Panc1 (cell line): ENCODE data around the gene TRIM25. TPM values are rescaled to one million over a fixed set of nuclear protein-coding genes. Genes with fewer than 3 reads are reported as not detected.

ENCODE experiments used
- ATAC-seq: fragments of 200-7000 bp; cut with Tn5 transposase; 2 replicates; pipeline ENCODE4 v1.9.1; 2020; ENCODE audit warnings: mild to moderate bottlenecking, moderate library complexity
- BruUV-seq: library from RNA; stranded (reverse); fragments of 400-500 nt; replicated peaks from 2 replicates; lab custom pipeline; 2021; lab: Mats Ljungman, UMichigan
- CTCF ChIA-PET: fragments of 300-600 bp; sonication (Branson Sonifier 250); formaldehyde crosslinking; loops from one replicate; lab custom pipeline; 2022; ENCODE audit warnings: antibody characterized with exemption; lab: Charles Lee
- POLR2A ChIA-PET: fragments of 300-600 bp; sonication (Branson Sonifier 250); formaldehyde crosslinking; loops from one replicate; lab custom pipeline; 2022; ENCODE audit warnings: antibody characterized with exemption; lab: Charles Lee
- DNase-seq: peaks from one replicate; pipeline ENCODE4 v3.0.0-alpha.2; 2010; ENCODE audit warnings: low read depth, low spot score
- H3K27ac ChIP-seq: 2 replicates; pipeline ENCODE4 v1.5.1; 2011; ENCODE audit warnings: mild to moderate bottlenecking, low read length, inconsistent platforms
- H3K27me3 ChIP-seq: fragments of 200-500 bp; sonication (Bioruptor generic); 2 replicates; pipeline ENCODE4 v1.6.0; 2014; ENCODE audit warnings: low read length, inconsistent platforms; ENCODE audit not compliant: control insufficient read depth, insufficient read depth
- H3K36me3 ChIP-seq: fragments of 200-500 bp; sonication (Bioruptor generic); 2 replicates; pipeline ENCODE4 v1.5.1; 2014; ENCODE audit warnings: inconsistent platforms, mild to moderate bottlenecking, low read length, moderate library complexity; ENCODE audit not compliant: control insufficient read depth, insufficient read depth
- H3K4me1 ChIP-seq: 2 replicates; pipeline ENCODE4 v1.5.1; 2011; ENCODE audit warnings: inconsistent platforms, mild to moderate bottlenecking, low read length, moderate library complexity; ENCODE audit not compliant: control insufficient read depth, insufficient read depth
- H3K4me3 ChIP-seq, 2 experiments: 2 replicates each; pipeline ENCODE4 v1.5.1; 2011 to 2012; ENCODE audit warnings: low read depth in 2 of 2, low read length in 2 of 2, mild to moderate bottlenecking in 2 of 2, inconsistent platforms in 1 of 2, moderate library complexity in 1 of 2
- H3K9me3 ChIP-seq: fragments of 200-500 bp; sonication (Bioruptor generic); 2 replicates; pipeline ENCODE4 v1.5.1; 2014; ENCODE audit warnings: low read depth, mild to moderate bottlenecking, inconsistent platforms, low read length, moderate library complexity; ENCODE audit not compliant: control insufficient read depth, insufficient read depth
- POLR2AphosphoS5 ChIP-seq: IDR thresholded peaks from 2 replicates; pipeline ENCODE4 v1.6.1; 2012; ENCODE audit warnings: mild to moderate bottlenecking, low read depth, low read length, moderate library complexity
- SIN3A ChIP-seq: IDR thresholded peaks from 2 replicates; pipeline ENCODE4 v1.6.1; 2012; ENCODE audit warnings: low read depth, mild to moderate bottlenecking, low read length, moderate library complexity, borderline replicate concordance; ENCODE audit not compliant: insufficient read depth
- TCF7L2 ChIP-seq: IDR thresholded peaks from 2 replicates; pipeline ENCODE4 v1.6.1; 2011; ENCODE audit warnings: mild to moderate bottlenecking, low read depth, low read length, inconsistent platforms
- in situ Hi-C: cut with HindIII; loops from 2 replicates; pipeline ENCODE4 v1.10.0; 2016; ENCODE audit warnings: low sequenced_read_pairs, low pct_unique_long_range_greater_than_20kb
- intact Hi-C: fragments of 100-400 bp; cut with micrococcal nuclease; formaldehyde crosslinking; loops from one replicate; pipeline ENCODE4 v1.10.0; 2022; ENCODE audit not compliant: unreplicated experiment
- total RNA-seq: library from RNA; stranded (reverse); gene quantifications from one replicate; pipeline ENCODE4 v1.2.1, GENCODE V29; 2021; ENCODE audit not compliant: unreplicated experiment
- TF ChIP-seq, protein P1 (sequence below), 2 experiments: IDR thresholded peaks; 2 replicates each; pipeline ENCODE4 v1.6.1; 2011 to 2012; ENCODE audit warnings: low read depth in 2 of 2, control low read depth in 1 of 2, low read length in 1 of 2, mild to moderate bottlenecking in 1 of 2, moderate library complexity in 1 of 2; ENCODE audit not compliant: insufficient read depth in 1 of 2
- TF ChIP-seq, protein P2 (sequence below): fragments of 450-650 bp; IDR thresholded peaks from 2 replicates; pipeline ENCODE4 v1.5.1; 2017; ENCODE audit warnings: mild to moderate bottlenecking

TRIM25 gene
- total RNA-seq, 1 experiment from 2014 or later, result 73.2 TPM

- H3K4me1 ChIP-seq, result no peaks in the 10 kb centered on the region
- ChIA-PET CTCF (no interaction called here), POLR2A (interaction anchor here (0.6 kb wide), 1 partner anchor 1121 kb away, joined by 3 read pairs; no protein-coding TSS in a partner anchor)
- BruUV-seq, result no TSS peak
- DNase-seq (no peak), ATAC-seq (no peak)
- intact Hi-C loops (no loop called here), in situ Hi-C loops (no loop called here)
- TF ChIP-seq TCF7L2 (no peak), SIN3A (no peak)
- H3K9me3 ChIP-seq, result peaks cover 28% of the 10 kb centered on the region; the same call in 1 of the 2 replicates
- H3K27me3 ChIP-seq, result no peaks in the 10 kb centered on the region
- H3K36me3 ChIP-seq, result no peaks in the 10 kb centered on the region
- H3K4me3 ChIP-seq, result no peak overlapping the region
- H3K27ac ChIP-seq, result no peak overlapping the region
These were observed 15.6 kb upstream of the TRIM25 start for GRCh38 chr17:56929362-56929969.

DNA sequence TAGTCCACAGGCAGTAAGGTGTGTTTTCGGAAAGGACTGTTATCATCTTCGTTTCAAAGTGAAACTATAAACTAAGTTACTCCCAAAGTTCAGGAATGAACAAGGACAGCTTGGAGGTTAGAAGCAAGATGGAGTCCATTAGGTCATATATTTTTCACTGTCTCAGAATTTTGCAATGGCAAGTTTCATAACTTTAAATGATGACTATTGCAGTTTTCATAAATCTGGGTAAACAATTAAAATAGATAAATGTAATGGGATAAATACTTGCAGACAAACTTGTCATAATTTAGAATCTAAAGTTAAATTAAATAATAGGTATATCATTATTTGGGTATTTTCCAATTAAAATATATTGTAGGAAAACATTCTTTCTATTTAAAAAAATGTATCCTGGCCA is 14.7 kb upstream of the TRIM25 start:
- POLR2A ChIA-PET, result interaction anchor here (0.6 kb wide), 1 partner anchor 1120 kb away, joined by 3 read pairs; no protein-coding TSS in a partner anchor
- ATAC-seq, result no peak
- no peaks in the 10 kb centered on the region for H3K36me3 ChIP-seq
- H3K27me3 ChIP-seq, result no peaks in the 10 kb centered on the region
- TF ChIP-seq, protein P1, sequence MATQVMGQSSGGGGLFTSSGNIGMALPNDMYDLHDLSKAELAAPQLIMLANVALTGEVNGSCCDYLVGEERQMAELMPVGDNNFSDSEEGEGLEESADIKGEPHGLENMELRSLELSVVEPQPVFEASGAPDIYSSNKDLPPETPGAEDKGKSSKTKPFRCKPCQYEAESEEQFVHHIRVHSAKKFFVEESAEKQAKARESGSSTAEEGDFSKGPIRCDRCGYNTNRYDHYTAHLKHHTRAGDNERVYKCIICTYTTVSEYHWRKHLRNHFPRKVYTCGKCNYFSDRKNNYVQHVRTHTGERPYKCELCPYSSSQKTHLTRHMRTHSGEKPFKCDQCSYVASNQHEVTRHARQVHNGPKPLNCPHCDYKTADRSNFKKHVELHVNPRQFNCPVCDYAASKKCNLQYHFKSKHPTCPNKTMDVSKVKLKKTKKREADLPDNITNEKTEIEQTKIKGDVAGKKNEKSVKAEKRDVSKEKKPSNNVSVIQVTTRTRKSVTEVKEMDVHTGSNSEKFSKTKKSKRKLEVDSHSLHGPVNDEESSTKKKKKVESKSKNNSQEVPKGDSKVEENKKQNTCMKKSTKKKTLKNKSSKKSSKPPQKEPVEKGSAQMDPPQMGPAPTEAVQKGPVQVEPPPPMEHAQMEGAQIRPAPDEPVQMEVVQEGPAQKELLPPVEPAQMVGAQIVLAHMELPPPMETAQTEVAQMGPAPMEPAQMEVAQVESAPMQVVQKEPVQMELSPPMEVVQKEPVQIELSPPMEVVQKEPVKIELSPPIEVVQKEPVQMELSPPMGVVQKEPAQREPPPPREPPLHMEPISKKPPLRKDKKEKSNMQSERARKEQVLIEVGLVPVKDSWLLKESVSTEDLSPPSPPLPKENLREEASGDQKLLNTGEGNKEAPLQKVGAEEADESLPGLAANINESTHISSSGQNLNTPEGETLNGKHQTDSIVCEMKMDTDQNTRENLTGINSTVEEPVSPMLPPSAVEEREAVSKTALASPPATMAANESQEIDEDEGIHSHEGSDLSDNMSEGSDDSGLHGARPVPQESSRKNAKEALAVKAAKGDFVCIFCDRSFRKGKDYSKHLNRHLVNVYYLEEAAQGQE (IDR thresholded peaks at IDR 0.05; ENCODE audit: insufficient read depth in 1 of 2, low read depth in 2 of 2, low read length in 1 of 2), result no peak
- TF ChIP-seq, protein P2, sequence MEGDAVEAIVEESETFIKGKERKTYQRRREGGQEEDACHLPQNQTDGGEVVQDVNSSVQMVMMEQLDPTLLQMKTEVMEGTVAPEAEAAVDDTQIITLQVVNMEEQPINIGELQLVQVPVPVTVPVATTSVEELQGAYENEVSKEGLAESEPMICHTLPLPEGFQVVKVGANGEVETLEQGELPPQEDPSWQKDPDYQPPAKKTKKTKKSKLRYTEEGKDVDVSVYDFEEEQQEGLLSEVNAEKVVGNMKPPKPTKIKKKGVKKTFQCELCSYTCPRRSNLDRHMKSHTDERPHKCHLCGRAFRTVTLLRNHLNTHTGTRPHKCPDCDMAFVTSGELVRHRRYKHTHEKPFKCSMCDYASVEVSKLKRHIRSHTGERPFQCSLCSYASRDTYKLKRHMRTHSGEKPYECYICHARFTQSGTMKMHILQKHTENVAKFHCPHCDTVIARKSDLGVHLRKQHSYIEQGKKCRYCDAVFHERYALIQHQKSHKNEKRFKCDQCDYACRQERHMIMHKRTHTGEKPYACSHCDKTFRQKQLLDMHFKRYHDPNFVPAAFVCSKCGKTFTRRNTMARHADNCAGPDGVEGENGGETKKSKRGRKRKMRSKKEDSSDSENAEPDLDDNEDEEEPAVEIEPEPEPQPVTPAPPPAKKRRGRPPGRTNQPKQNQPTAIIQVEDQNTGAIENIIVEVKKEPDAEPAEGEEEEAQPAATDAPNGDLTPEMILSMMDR, result no peak
- TF ChIP-seq TCF7L2 (no peak), SIN3A (no peak), POLR2AphosphoS5 (no peak)
- in situ Hi-C loops, result no loop called here
- CTCF ChIA-PET, result no interaction called here
- peaks cover 28% of the 10 kb centered on the region; the same call in 1 of the 2 replicates for H3K9me3 ChIP-seq
- H3K27ac ChIP-seq, result no peak overlapping the region
- H3K4me3 ChIP-seq, result no peak overlapping the region
- intact Hi-C loops, result no loop called here
- H3K4me1 ChIP-seq, result no peaks in the 10 kb centered on the region
- DNase-seq, result no peak
- BruUV-seq, result no TSS peak

- H3K27ac ChIP-seq, result no peak overlapping the region
- ATAC-seq (no peak), DNase-seq (no peak)
- intact Hi-C loops, result no loop called here
- H3K9me3 ChIP-seq, result peaks cover 28% of the 10 kb centered on the region; the same call in 1 of the 2 replicates
- H3K4me1 ChIP-seq, result no peaks in the 10 kb centered on the region
- POLR2A ChIA-PET, result interaction anchor here (1.0 kb wide), 1 partner anchor 14 kb away, joined by 7 read pairs; no protein-coding TSS in a partner anchor
- TF ChIP-seq POLR2AphosphoS5 (no peak), SIN3A (no peak), TCF7L2 (no peak)
- TF ChIP-seq, protein P1 (IDR thresholded peaks at IDR 0.05; ENCODE audit: insufficient read depth in 1 of 2, low read depth in 2 of 2, low read length in 1 of 2), result no peak
- TF ChIP-seq, protein P2, result no peak
- in situ Hi-C loops, result no loop called here
- no TSS peak for BruUV-seq
- no peak overlapping the region for H3K4me3 ChIP-seq
- CTCF ChIA-PET, result no interaction called here
- no peaks in the 10 kb centered on the region for H3K27me3 ChIP-seq
- no peaks in the 10 kb centered on the region for H3K36me3 ChIP-seq
These were observed 12.9 kb upstream of the TRIM25 start for GRCh38 chr17:56926704-56927103.
